MG63 (cell line): ENCODE data around the gene RRP1B. TPM values are rescaled to one million over a fixed set of nuclear protein-coding genes. Genes with fewer than 3 reads are reported as not detected.
A peak's percentile ranks its signal among the peaks of the same experiment; 100 is the strongest.
"Not testable (repeated sequence)": the region's sequence is repeated elsewhere in the genome, so short reads cannot be mapped to it uniquely, and the experiment has no call there.

Experiments used
- DNase-seq: peaks from one replicate; pipeline ENCODE4 v3.0.0-alpha.2; 2020
- H3K27me3 ChIP-seq: fragments of 250-450 bp; sonication (Bioruptor Pico); 2 replicates; pipeline ENCODE4 v1.5.1; 2020; ENCODE audit warnings: mild to moderate bottlenecking, moderate library complexity
- H3K36me3 ChIP-seq: fragments of 250-450 bp; sonication (Bioruptor Pico); 2 replicates; pipeline ENCODE4 v1.5.1; 2020; ENCODE audit warnings: mild to moderate bottlenecking, moderate library complexity
- H3K4me3 ChIP-seq: fragments of 250-450 bp; sonication (Bioruptor Pico); 2 replicates; pipeline ENCODE4 v1.5.1; 2020; ENCODE audit warnings: mild to moderate bottlenecking, moderate library complexity
- H3K9me3 ChIP-seq: fragments of 250-450 bp; sonication (Bioruptor Pico); 2 replicates; pipeline ENCODE4 v1.5.1; 2020; ENCODE audit warnings: mild to moderate bottlenecking, moderate library complexity
- total RNA-seq: library from RNA; depleted of rRNA; stranded (reverse); fragments of >200 nt; shearing (Covaris generic); gene quantifications from 2 replicates; pipeline ENCODE4 v1.2.3, GENCODE V29; 2014; ENCODE audit warnings: low replicate concordance

Gene RRP1B
- total RNA-seq, 1 experiment from 2014 or later: 23.0 TPM

DNA sequence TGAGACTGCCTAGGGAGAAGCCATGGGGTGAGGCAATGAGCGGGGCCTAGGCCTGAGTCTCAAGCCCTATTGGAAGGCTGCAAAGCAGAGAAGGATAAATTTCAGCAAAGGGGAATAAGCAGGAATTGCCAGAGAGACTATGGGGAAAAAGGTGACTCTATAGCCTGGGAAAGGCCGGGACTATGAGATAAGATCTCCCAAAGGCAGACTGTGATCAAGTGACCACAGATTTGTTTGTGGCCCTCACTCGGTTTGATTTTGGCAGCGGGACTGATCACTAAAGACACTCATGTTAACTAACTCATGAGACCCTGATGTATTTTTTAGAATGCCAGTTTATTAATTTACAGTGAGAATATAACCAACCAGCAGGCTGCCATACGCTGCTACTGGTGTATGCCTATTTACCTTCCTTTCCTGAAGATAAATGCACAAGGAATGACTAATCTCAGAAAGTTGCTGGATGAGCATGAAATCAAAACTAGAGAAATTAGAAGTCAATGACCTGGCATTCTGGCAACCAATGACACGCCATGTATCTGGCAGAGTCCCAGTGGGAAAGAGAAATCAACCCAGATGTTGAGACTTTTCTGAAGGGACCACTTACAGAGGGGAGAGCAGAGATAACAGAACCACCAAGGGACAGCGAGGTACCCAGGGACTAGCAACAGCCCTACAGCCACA lies 4.4 kb upstream of the RRP1B start:
- Histone ChIP-seq H3K27me3 (no peaks in the 10 kb centered on the region), H3K36me3 (0 out of 2 replicates have a peak, but pooled peaks cover 2% of the 10 kb centered on the region), H3K9me3 (no peaks in the 10 kb centered on the region), H3K4me3 (no peak overlapping the region)
- peak; percentile 23 for DNase-seq

DNA sequence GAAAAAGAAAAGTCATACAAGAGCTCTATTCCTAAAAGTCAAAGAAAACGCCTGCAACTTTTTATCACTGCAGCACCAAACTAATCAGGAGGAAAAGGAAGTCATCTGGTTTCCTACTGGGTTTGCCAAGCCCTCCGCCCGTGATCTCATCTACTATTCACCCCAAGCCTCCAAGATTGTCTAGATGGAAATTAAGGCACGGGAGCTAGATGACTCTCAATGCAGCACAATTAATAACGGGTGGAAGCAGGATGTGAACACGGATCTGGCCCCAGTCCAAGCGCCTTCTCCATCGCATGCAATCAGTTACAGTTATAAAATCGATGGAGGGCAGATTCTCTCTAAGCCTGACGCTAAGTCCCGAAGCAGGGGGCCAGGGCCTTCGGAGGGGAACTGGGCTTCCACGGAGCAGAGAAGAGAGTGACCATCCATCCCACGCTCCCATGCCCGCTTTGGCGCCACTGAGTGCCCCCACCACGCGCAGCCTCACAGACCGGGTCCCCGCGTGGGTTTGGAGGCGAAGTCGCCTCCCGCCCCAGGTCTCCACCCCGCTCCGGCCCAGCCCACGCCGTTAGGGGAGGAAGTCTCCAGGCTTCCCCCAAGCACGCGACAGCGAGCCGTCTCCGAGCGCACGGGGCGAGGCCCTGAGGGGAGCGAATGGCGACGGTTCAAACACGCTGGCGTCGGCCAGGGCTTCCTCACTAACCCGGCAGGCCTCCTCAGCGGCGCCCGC lies 1.8 kb upstream of the RRP1B start:
- Histone ChIP-seq H3K27me3 (no peaks in the 10 kb centered on the region), H3K36me3 (peaks cover 20% of the 10 kb centered on the region), H3K9me3 (no peaks in the 10 kb centered on the region), H3K4me3 (no peak overlapping the region)
- DNase-seq: no peak

DNA sequence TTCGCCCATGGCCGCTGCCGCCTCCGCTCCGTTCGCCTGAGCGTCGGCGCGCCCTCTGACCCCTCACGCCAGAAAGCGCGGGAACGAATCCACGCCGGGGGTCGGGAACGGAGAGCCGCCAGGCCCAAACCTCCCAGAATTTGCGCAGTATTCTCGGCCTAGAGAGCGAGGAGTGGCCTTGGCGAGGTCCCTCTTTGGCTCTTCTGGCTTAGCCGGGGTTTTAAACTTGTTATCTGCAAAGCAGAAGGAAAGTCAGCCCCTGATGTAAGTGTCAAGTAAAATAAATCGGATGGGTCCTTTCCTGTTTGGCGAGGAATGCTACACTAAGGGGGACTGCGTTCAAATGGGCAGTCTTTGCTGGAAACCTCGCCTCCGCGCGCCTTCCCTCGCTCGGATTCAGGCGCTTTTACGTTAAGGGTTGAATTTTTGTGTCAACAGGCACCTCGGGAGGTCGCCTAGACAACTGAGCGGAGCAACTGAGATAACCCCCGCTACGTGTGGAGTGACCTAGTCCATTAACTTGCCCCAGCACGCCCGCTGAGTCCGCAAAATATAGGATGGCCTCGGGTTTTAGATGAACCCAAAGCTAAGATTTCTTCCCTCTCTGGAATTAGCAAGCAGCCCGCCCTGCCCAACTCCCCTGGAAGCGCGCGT lies 1.1 kb upstream of the RRP1B start:
- DNase-seq: no peak
- H3K27me3 ChIP-seq: no peaks in the 10 kb centered on the region
- H3K4me3 ChIP-seq: no peak overlapping the region
- H3K36me3 ChIP-seq: peaks cover 27% of the 10 kb centered on the region
- no peaks in the 10 kb centered on the region for H3K9me3 ChIP-seq

- DNase-seq: no peak
- no peaks in the 10 kb centered on the region for H3K27me3 ChIP-seq
- H3K4me3 ChIP-seq: peak overlapping the region; percentile 93
- H3K36me3 ChIP-seq: peaks cover 32% of the 10 kb centered on the region
- H3K9me3 ChIP-seq: no peaks in the 10 kb centered on the region
Observed at GRCh38 chr21:43658769-43659135, 608 bp upstream of the RRP1B start.

DNA sequence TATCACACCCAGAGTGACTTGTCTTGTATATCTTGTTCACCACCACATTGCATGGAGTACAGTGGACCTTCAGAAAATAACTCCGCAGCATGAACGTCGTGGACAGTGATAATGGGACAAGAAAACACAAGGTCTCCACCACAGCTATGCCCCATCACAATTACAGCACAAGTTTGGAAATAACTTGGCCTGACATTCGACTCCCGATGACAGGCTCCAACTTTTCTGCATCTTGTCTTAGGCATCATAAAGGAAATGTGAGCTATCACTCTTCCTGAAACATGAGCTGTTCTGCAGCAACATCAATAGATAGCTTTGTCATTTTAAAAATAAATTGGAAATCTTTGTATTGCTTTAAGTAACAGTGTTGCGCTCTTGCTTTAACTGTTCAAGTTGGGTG lies 2.9 kb downstream of the RRP1B start:
- Histone ChIP-seq H3K9me3 (peaks cover 3% of the 10 kb centered on the region; the same call in 1 of the 2 replicates), H3K27me3 (no peaks in the 10 kb centered on the region), H3K4me3 (no peak overlapping the region), H3K36me3 (peaks cover 66% of the 10 kb centered on the region)
- DNase-seq: no peak

GRCh38 chr21:43663033-43663432 lies 3.7 kb downstream of the RRP1B start:
- DNase-seq: no peak
- peaks cover 66% of the 10 kb centered on the region for H3K36me3 ChIP-seq
- H3K27me3 ChIP-seq: no peaks in the 10 kb centered on the region
- no peak overlapping the region for H3K4me3 ChIP-seq
- H3K9me3 ChIP-seq: peaks cover 3% of the 10 kb centered on the region; the same call in 1 of the 2 replicates

DNA sequence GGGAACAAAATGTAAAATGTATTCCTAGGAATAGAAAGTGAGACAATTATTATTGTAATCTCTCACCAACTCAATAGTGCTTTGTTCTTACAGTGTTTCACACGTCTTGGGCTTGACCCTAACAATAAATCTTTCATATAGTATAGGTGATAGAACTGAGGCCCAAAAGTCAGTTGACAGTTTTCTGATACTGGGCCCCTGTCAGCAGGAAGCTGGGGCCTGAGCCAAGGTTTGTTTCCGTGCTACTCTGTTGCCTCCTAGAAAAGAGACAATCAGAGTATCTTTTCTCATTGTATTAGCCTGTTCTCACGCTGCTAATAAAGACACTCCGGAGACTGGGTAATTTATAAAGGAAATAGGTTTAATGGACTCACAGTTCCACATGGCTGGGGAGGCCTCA lies 5.0 kb downstream of the RRP1B start:
- no peak overlapping the region for H3K4me3 ChIP-seq
- H3K36me3 ChIP-seq: peaks cover 66% of the 10 kb centered on the region
- peaks cover 3% of the 10 kb centered on the region; the same call in 1 of the 2 replicates for H3K9me3 ChIP-seq
- DNase-seq: no peak
- no peaks in the 10 kb centered on the region for H3K27me3 ChIP-seq

- Histone ChIP-seq H3K4me3 (no peak overlapping the region), H3K9me3 (peaks cover 3% of the 10 kb centered on the region; the same call in 1 of the 2 replicates), H3K27me3 (no peaks in the 10 kb centered on the region), H3K36me3 (peaks cover 74% of the 10 kb centered on the region)
- no peak for DNase-seq
Observed at GRCh38 chr21:43665879-43666278, 6.5 kb downstream of the RRP1B start.

DNA sequence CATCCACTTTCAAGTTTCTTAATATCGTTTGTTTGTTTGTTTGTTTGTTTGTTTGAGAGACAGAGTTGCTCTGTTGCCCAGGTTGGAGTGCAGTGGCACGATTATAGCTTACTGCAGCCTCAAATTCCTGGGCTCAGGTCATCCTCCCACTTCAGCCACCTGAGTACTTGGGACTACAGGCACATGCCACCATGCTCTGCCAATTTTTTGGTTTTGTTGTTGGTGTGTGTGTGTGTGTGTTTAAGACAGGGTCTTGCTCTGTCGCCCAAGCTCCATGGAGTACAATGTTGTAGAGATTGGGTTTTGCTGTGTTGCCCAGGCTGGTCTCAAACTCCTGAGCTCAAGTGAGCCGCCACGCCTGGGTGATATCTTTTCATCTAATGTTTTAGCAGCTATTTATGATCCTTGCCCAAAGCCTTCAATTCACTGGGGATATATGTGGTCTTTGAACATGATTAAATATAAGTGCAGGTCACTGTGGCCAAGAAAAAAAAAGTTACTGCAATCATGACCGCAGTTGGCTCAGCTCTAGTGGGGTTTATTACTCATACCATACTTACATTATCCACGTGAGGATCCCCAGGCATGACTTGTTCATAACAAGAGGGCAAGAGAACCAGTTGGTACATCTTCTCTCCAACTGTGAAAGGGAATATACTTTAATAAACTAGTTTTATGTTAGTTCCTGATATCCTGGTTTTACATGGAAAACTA lies 8.0 kb downstream of the RRP1B start:
- DNase-seq: peak; percentile 69
- Histone ChIP-seq H3K4me3 (no peak overlapping the region), H3K9me3 (peaks cover 3% of the 10 kb centered on the region; the same call in 1 of the 2 replicates), H3K27me3 (no peaks in the 10 kb centered on the region), H3K36me3 (peaks cover 72% of the 10 kb centered on the region)

DNA sequence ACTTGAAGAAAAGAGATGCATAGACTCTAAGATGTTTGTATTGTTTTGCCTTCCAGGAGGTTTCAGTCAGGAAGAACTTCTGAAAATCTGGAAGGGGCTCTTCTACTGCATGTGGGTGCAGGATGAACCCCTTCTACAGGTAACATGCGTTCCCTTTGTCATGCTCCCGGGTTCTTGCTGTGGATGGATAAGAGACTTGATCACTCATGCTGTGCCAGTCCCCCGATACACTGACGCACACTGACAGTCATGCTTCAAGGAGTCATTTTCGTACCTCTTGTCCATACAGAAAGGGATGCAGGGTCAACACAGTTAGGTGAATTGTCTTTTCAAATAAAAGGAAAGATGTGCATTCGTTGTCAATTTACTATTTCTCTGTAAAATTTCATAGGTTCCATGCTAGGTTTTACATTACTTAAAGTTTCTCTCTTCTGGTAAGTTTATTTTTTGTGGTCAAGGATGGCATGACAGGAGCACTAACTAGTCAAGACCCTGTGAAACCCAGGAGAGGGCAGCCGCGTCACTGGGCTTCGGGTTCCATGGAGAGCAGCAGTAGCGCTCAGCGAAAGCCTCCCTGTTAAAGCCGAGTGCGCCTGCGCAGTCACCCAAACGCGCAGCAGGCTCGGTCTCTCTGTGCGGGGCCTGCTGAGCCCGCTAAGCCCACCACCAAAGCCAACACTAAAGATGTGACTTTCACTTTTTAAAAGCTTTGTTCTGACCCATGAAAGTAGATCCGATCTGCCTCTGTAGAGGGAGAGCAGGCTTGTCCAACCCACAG lies 10.7 kb downstream of the RRP1B start:
- H3K36me3 ChIP-seq: peaks cover 63% of the 10 kb centered on the region
- no peaks in the 10 kb centered on the region for H3K27me3 ChIP-seq
- peaks cover 3% of the 10 kb centered on the region; the same call in 1 of the 2 replicates for H3K9me3 ChIP-seq
- no peak for DNase-seq
- H3K4me3 ChIP-seq: no peak overlapping the region

DNA sequence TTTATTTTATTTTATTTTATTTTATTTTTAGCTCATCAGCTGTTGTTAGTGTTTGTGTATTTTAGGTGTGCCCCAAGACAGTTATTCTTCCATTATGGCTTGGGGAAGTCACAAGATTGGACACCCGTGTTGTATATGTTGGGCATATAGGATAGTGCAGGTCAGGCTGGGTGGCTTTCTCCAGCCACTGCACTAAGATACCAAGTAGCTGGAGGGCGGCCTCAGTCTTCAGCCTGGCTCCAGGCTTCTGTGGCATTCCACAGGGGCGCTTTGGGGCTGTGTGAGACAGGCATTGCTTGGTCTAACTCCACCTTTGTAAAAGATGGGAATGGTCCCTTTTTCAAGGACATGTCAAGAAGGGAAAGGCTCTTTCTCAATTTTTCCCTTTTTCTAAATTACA lies 16.5 kb downstream of the RRP1B start:
- Histone ChIP-seq H3K36me3 (peaks cover 84% of the 10 kb centered on the region), H3K4me3 (no peak overlapping the region), H3K27me3 (no peaks in the 10 kb centered on the region), H3K9me3 (no peaks in the 10 kb centered on the region)
- DNase-seq: no peak

GRCh38 chr21:43676391-43676790 lies 17.0 kb downstream of the RRP1B start:
- Histone ChIP-seq H3K27me3 (no peaks in the 10 kb centered on the region), H3K9me3 (no peaks in the 10 kb centered on the region), H3K36me3 (peaks cover 85% of the 10 kb centered on the region), H3K4me3 (no peak overlapping the region)
- DNase-seq: no peak

GRCh38 chr21:43679951-43680350 lies 20.6 kb downstream of the RRP1B start:
- Histone ChIP-seq H3K9me3 (no peaks in the 10 kb centered on the region), H3K4me3 (no peak overlapping the region), H3K27me3 (no peaks in the 10 kb centered on the region), H3K36me3 (peaks cover 89% of the 10 kb centered on the region)
- DNase-seq: no peak

DNA sequence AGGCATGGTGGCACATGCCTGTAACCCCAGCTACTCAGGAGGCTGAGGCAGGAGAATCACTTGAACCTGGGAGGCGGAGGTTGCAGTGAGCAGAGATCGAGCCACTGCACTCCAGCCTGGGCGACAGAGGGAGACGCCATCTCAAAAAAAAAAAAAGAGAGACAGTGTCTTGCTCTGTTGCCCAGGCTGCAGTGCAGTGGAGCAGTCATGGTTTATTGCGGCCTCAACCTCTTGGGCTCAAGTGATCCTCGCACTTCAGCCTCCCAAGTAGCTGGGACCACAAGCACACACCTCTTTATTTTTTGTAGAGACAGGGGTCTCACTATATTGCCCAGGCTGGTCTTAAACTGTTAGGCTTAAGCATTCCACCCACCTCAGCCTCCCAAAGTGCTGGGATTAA lies 21.1 kb downstream of the RRP1B start:
- H3K27me3 ChIP-seq, H3K4me3 ChIP-seq, H3K9me3 ChIP-seq, DNase-seq: not testable (repeated sequence)
- peaks cover 89% of the 10 kb centered on the region for H3K36me3 ChIP-seq

GRCh38 chr21:43681650-43682049 lies 22.3 kb downstream of the RRP1B start:
- Histone ChIP-seq H3K27me3 (no peaks in the 10 kb centered on the region), H3K9me3 (no peaks in the 10 kb centered on the region), H3K36me3 (peaks cover 91% of the 10 kb centered on the region)

DNA sequence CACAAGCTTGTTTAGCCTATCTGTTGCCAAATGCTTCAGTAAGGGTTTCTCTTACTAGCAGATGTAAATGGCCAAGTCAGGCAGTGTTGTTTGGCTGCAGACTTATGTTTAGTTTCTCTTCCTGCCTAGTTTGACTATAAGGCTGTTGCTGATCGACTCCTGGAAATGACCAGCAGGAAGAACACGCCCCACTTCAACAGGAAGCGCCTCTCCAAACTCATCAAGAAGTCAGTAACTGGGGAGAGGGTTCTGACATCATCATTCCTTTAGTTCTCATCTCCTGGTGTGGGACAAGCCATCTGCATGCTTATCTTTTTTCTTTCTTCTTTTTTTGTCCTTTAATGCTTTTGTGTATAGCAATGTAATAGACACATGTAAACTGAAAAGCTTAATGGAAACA lies 25.1 kb downstream of the RRP1B start:
- Histone ChIP-seq H3K36me3 (peaks cover 93% of the 10 kb centered on the region), H3K27me3 (no peaks in the 10 kb centered on the region), H3K9me3 (no peaks in the 10 kb centered on the region), H3K4me3 (no peak overlapping the region)
- no peak for DNase-seq

More at GRCh38 chr21:43681650-43682049, 22.3 kb downstream of the RRP1B start:
- H3K4me3 ChIP-seq: no peak overlapping the region
- no peak for DNase-seq
